NCI-H1694 (cell line): ENCODE measurements around the gene ZNF486.
"Not testable (repeated sequence)": the region's sequence is repeated elsewhere in the genome, so short reads cannot be mapped to it uniquely, and the experiment has no call there.

Experiments used
- DNase-seq: peaks from one replicate; lab custom pipeline; 2025; lab: John Stamatoyannopoulos, UW

Gene ZNF486

DNA sequence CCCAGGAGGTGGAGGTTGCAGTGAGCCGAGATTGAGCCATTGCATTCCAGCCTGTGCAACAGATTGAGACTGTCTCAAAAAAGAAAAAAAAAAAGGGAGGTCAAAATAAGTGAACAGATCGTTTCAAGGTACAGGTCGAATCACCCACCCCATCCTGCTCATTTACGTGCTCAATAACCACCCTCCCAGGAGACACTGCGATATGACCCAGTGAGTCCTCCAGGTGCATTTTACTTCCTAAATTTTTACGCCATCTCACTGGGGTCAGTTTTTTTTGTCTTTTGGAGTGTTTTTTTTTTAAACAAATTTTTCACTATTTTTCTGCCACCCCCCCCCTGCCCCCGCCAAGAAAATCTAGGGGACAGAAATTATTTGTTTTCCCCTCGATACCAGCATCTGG lies 68.1 kb downstream of the ZNF486 start:
- DNase-seq, result no peak

DNA sequence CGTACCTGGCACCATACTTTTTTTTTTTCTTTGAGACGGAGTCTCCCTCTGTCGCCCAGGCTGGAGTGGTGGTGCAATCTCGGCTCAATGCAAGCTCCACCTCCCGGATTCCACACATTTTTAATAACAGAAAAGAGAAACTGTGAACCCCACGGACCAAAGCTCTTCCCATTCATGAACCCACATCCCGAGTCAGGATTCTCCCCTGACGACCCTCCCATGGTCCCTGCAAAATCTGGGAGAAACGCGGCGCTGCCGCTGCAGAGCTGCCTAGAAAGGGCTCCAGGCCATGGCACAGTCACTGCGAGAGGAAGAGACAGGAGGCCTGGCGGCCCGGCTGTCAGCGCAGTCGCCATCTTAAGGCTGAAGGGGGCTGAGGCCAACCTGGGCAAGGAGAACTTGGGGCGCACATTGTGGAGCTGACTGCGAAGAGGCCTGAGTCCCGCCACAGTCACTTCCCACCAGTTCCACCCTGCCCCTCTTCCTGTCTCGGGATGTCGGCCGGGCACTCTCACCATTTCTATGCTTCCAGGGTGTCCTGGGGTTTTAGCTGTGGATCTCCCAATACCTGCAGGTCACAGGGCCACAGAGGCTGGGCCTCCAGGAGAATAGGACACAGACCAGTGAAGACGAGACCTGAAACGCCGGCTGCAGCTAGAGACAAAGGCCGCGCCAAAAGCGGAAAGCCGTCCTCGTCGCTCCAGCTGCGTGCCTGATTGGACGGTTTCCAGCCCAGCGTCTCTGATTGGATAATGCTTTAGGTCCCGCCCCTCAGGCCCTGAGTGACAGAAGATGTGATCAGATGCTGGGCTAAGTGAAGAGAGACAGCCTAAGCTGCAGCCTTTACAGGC lies 71.0 kb downstream of the ZNF486 start:
- DNase-seq, result no peak

DNA sequence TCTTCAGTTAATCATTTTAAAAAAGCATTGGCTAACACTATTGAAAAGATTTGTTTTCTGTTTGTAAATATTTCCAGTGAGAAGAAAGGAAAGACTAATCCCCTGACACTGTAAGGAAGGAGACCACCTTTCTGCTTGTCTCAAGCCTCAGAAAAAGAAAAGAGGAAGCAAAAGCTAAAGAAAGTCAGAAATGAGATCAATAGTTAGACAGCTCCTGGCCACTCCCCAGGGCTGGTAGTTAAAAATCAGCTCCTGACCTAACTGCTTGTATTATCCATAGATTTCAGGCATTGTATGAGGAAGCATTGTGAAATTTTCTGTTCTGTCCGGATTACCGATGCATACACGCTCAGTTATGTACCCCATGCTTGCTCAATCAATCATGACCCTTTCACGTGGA lies 76.6 kb downstream of the ZNF486 start:
- no peak for DNase-seq

DNA sequence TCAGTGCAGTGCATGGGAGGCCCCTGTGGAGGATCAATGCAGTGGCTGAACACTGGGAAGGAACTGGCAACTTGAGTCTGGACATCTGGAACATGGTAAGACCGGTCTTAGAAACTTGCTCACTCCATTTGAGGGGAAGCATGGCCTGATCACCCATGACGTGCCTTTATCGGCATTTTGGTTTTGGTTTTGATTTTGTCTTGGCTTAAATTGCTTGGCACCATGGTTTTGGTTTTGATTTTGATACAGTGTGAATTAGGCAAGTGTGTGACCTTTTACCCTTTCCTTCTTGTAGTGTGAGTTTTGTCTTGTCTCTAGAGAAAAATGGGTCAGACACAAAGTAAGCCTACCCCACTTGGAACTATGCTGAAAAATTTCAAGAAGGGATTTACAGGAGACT lies 77.3 kb downstream of the ZNF486 start:
- DNase-seq, result no peak

DNA sequence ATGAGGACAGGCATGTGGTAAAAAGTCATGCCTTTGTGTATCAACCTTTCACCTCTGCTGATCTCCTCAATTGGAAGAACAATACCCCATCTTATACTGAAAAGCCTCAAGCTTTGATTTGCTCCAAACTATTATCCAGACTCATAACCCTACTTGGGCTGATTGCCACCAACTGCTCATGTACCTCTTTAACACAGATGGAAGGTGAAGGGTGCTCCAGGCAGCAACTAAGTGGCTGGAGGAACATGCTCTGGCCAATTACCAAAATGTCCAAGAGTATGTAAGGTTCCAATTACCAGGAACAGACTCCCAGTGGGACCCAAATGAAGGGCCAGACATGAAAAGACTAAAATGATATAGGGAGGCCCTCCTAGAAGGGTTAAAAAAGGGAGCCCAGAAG lies 78.3 kb downstream of the ZNF486 start:
- no peak for DNase-seq

DNA sequence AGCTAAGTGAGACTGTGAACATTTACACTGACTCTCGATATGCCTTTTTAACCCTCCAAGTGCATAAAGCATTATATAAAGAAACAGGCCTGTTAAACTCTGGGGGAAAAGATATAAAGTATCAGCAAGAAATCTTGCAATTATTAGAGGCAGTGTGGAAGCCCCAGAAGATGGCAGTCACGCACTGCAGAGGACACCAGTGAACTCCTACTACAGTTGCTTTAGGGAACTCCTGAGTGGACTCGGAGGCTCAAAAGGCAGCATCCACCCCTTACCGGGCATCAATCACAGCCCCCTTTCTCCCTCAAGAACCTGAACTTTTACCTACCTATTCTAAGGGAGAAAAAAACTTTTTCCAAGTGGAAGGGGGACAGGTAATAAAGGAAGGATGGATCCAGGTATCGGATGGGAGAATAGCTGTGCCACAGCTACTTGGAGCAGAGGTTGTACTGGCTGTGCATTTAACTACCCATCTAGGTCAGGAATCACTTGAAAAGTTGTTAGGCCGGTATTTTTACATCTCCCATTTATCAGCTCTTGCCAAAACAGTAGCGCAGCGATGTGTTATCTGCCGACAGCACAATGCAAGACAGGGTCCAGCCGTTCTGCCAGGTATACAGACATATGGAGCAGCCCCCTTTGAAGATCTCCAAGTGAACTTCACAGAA lies 80.1 kb downstream of the ZNF486 start:
- no peak for DNase-seq

DNA sequence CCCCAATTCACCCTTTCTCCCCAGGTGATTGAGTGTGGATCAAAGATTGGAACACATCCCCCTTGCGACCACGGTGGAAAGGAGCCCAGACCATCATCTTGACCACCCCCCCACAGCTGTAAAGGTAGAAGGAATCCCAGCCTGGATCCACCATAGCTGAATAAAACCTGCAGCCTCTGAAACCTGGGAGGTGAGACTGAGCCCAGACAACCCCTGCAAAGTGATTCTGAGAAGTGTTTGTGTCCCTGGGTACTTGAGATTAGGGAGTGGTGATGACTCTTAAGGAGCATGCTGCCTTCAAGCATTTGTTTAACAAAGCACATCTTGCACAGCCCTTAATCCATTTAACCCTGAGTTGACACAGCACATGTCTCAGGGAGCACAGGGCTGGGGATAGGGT lies 81.2 kb downstream of the ZNF486 start:
- not testable (repeated sequence) for DNase-seq
